Stimulated activated CD4-positive, alpha-beta T cell treated with anti-CD3 and anti-CD28 coated beads, Interleukin-15, amount 100 ng/mL, for 24 hours (primary cell): ENCODE results near the gene CCDC116.
A peak's percentile ranks its signal among the peaks of the same experiment; 100 is the strongest.
"Not testable (repeated sequence)": the region's sequence is repeated elsewhere in the genome, so short reads cannot be mapped to it uniquely, and the experiment has no call there.

Source experiments
- DNase-seq: peaks from one replicate; pipeline ENCODE4 v3.0.0-alpha.2; 2020

CCDC116 gene

GRCh38 chr22:21632237-21632895 is at the start of gene CCDC116:
TSS of gene CCDC116 (plus strand) at chr22:21632760. CDS start at chr22:21633182, 422 bp downstream.
- peak; percentile 74 for DNase-seq

- DNase-seq = no peak
These were observed 49.5 kb upstream of the CCDC116 start for GRCh38 chr22:21582801-21583740.

GRCh38 chr22:21585389-21585788 is 47.2 kb upstream of the CCDC116 start:
- no peak for DNase-seq

- peak; percentile 71 for DNase-seq
These were observed 44.6 kb upstream of the CCDC116 start for GRCh38 chr22:21587803-21588611.

GRCh38 chr22:21589396-21589795 is 43.2 kb upstream of the CCDC116 start:
- no peak for DNase-seq

- no peak for DNase-seq
These were observed 41.5 kb upstream of the CCDC116 start for GRCh38 chr22:21590809-21591641.

GRCh38 chr22:21591695-21592094 is 40.9 kb upstream of the CCDC116 start:
- no peak for DNase-seq

GRCh38 chr22:21592422-21592821 is 40.1 kb upstream of the CCDC116 start:
- no peak for DNase-seq

GRCh38 chr22:21593406-21594232 is 38.9 kb upstream of the CCDC116 start:
- no peak for DNase-seq

GRCh38 chr22:21594865-21595452 is 37.6 kb upstream of the CCDC116 start:
- no peak for DNase-seq

GRCh38 chr22:21596356-21597135 is 36.0 kb upstream of the CCDC116 start:
- DNase-seq = not testable (repeated sequence)

- no peak for DNase-seq
These were observed 34.3 kb upstream of the CCDC116 start for GRCh38 chr22:21598302-21598701.

- DNase-seq = no peak
These were observed 33.3 kb upstream of the CCDC116 start for GRCh38 chr22:21599053-21599893.

GRCh38 chr22:21602579-21602978 is 30.0 kb upstream of the CCDC116 start:
- no peak for DNase-seq

- DNase-seq = no peak
These were observed 28.6 kb upstream of the CCDC116 start for GRCh38 chr22:21603973-21604372.

- no peak for DNase-seq
These were observed 26.5 kb upstream of the CCDC116 start for GRCh38 chr22:21605887-21606564.

GRCh38 chr22:21606775-21607174 is 25.8 kb upstream of the CCDC116 start:
- no peak for DNase-seq

- not testable (repeated sequence) for DNase-seq
These were observed 22.9 kb upstream of the CCDC116 start for GRCh38 chr22:21609556-21610157.
